RPMI7951 (cell line): ENCODE data around the gene PKNOX2. TPM values are rescaled to one million over a fixed set of nuclear protein-coding genes. Genes with fewer than 3 reads are reported as not detected.

Experiments
- DNase-seq: peaks from one replicate; pipeline ENCODE4 v3.0.0-alpha.2; 2012; ENCODE audit warnings: low read depth
- total RNA-seq: library from RNA; depleted of rRNA; stranded (reverse); fragments of >200 nt; shearing (Covaris generic); gene quantifications from 2 replicates; pipeline ENCODE4 v1.2.3, GENCODE V29; 2014; rRNA removed

Gene PKNOX2
- total RNA-seq, 1 experiment from 2014 or later, result 2.8 TPM

- no peak for DNase-seq
Measured at GRCh38 chr11:125468025-125468424, 303.5 kb downstream of the PKNOX2 start.

GRCh38 chr11:125468852-125469251 lies 304.3 kb downstream of the PKNOX2 start:
- no peak for DNase-seq

- DNase-seq, result no peak
Measured at GRCh38 chr11:125470355-125470754, 305.8 kb downstream of the PKNOX2 start.

GRCh38 chr11:125476721-125477120 lies 312.2 kb downstream of the PKNOX2 start:
- no peak for DNase-seq

- no peak for DNase-seq
Measured at GRCh38 chr11:125479137-125479536, 314.6 kb downstream of the PKNOX2 start.

- DNase-seq, result peak; percentile 46
Measured at GRCh38 chr11:125481531-125481930, 317.0 kb downstream of the PKNOX2 start.

Other genes with a start within 250 kb of the PKNOX2 start
- not detected in 2 replicates for gene HEPN1, start 245.5 kb upstream of the PKNOX2 start, total RNA-seq
- not detected in 2 replicates for gene HEPACAM, start 228.7 kb upstream of the PKNOX2 start, total RNA-seq
- gene CCDC15, start 210.5 kb upstream of the PKNOX2 start, total RNA-seq, result 10.9 and 11.4 TPM in 2 replicates
- gene SLC37A2, start 101.4 kb upstream of the PKNOX2 start, total RNA-seq, result 153 and 174 TPM in 2 replicates
- gene TMEM218, start 53.1 kb upstream of the PKNOX2 start, total RNA-seq, result 37.2 and 38.0 TPM in 2 replicates